HEK293 (cell line): ENCODE measurements around the gene NCOA3.
A peak's percentile ranks its signal among the peaks of the same experiment; 100 is the strongest.

Source experiments
- EGR2 ChIP-seq: fragments of 450-650 bp; formaldehyde crosslinking; IDR thresholded peaks from 2 replicates; pipeline ENCODE4 v1.5.1; 2016; ENCODE audit warnings: low read depth, missing biosample characterization, missing genetic modification characterization
- FEZF1 ChIP-seq: fragments of 450-650 bp; formaldehyde crosslinking; IDR thresholded peaks from 2 replicates; pipeline ENCODE4 v1.5.1; 2016; ENCODE audit warnings: missing biosample characterization, missing genetic modification characterization
- KLF10 ChIP-seq: fragments of 450-650 bp; IDR thresholded peaks from 2 replicates; pipeline ENCODE4 v1.5.1; 2018; ENCODE audit warnings: missing biosample characterization, mild to moderate bottlenecking, missing genetic modification characterization
- MZF1 ChIP-seq: fragments of 450-650 bp; formaldehyde crosslinking; IDR thresholded peaks from 2 replicates; pipeline ENCODE4 v1.5.1; 2017; ENCODE audit warnings: missing biosample characterization, missing genetic modification characterization, borderline replicate concordance
- REPIN1 ChIP-seq: fragments of 450-650 bp; formaldehyde crosslinking; IDR thresholded peaks from 2 replicates; pipeline ENCODE4 v1.5.1; 2017; ENCODE audit warnings: missing biosample characterization, missing genetic modification characterization, low read depth
- SCRT2 ChIP-seq: fragments of 450-650 bp; formaldehyde crosslinking; IDR thresholded peaks from 2 replicates; pipeline ENCODE4 v1.5.1; 2016; ENCODE audit warnings: missing biosample characterization, missing genetic modification characterization
- SP7 ChIP-seq: fragments of 450-650 bp; formaldehyde crosslinking; IDR thresholded peaks from 2 replicates; pipeline ENCODE4 v1.5.1; 2016; ENCODE audit warnings: missing biosample characterization, missing genetic modification characterization
- TRIM28 ChIP-seq: IDR thresholded peaks from 2 replicates; pipeline ENCODE4 v1.6.1; 2011; ENCODE audit warnings: low read length, control low read depth, borderline replicate concordance
- YY2 ChIP-seq: fragments of 450-650 bp; formaldehyde crosslinking; IDR thresholded peaks from 2 replicates; pipeline ENCODE4 v1.5.1; 2016; ENCODE audit warnings: missing biosample characterization, missing genetic modification characterization
- ZBTB17 ChIP-seq: fragments of 450-650 bp; formaldehyde crosslinking; IDR thresholded peaks from 2 replicates; pipeline ENCODE4 v1.5.1; 2016; ENCODE audit warnings: missing biosample characterization, missing genetic modification characterization
- ZNF112 ChIP-seq: fragments of 450-650 bp; formaldehyde crosslinking; IDR thresholded peaks from 2 replicates; pipeline ENCODE4 v1.5.0; 2017; ENCODE audit warnings: missing biosample characterization, missing genetic modification characterization
- ZNF146 ChIP-seq: fragments of 450-650 bp; formaldehyde crosslinking; IDR thresholded peaks from 2 replicates; pipeline ENCODE4 v1.5.1; 2016; ENCODE audit warnings: missing biosample characterization, missing genetic modification characterization
- ZNF175 ChIP-seq: fragments of 450-650 bp; formaldehyde crosslinking; IDR thresholded peaks from 2 replicates; pipeline ENCODE4 v1.5.1; 2016; ENCODE audit warnings: missing biosample characterization, missing genetic modification characterization
- ZNF202 ChIP-seq: fragments of 450-650 bp; formaldehyde crosslinking; IDR thresholded peaks from 2 replicates; pipeline ENCODE4 v1.5.1; 2016; ENCODE audit warnings: missing biosample characterization, missing genetic modification characterization, borderline replicate concordance
- ZNF239 ChIP-seq: fragments of 450-650 bp; formaldehyde crosslinking; IDR thresholded peaks from 2 replicates; pipeline ENCODE4 v1.5.1; 2016; ENCODE audit warnings: missing biosample characterization, missing genetic modification characterization
- ZNF366 ChIP-seq: fragments of 450-650 bp; formaldehyde crosslinking; conservative IDR thresholded peaks from 2 replicates; pipeline ENCODE4 v1.5.1; 2016; ENCODE audit warnings: missing biosample characterization, missing genetic modification characterization
- ZNF394 ChIP-seq: fragments of 450-650 bp; formaldehyde crosslinking; IDR thresholded peaks from 2 replicates; pipeline ENCODE4 v1.5.1; 2016; ENCODE audit warnings: missing biosample characterization, missing genetic modification characterization, mild to moderate bottlenecking, moderate library complexity, borderline replicate concordance
- ZNF544 ChIP-seq: fragments of 450-650 bp; formaldehyde crosslinking; IDR thresholded peaks from 2 replicates; pipeline ENCODE4 v1.5.0; 2017; ENCODE audit warnings: missing biosample characterization, missing genetic modification characterization
- ZNF558 ChIP-seq: fragments of 450-650 bp; formaldehyde crosslinking; IDR thresholded peaks from 2 replicates; pipeline ENCODE4 v1.5.1; 2016; ENCODE audit warnings: missing biosample characterization, missing genetic modification characterization
- ZNF560 ChIP-seq: fragments of 450-650 bp; formaldehyde crosslinking; IDR thresholded peaks from 2 replicates; pipeline ENCODE4 v1.5.1; 2017; ENCODE audit warnings: missing biosample characterization, missing genetic modification characterization, borderline replicate concordance
- TF ChIP-seq, protein P1 (sequence below): fragments of 450-650 bp; formaldehyde crosslinking; IDR thresholded peaks from 2 replicates; pipeline ENCODE4 v1.5.1; 2017; ENCODE audit warnings: missing biosample characterization, mild to moderate bottlenecking, missing genetic modification characterization, moderate library complexity
- TF ChIP-seq, protein P2 (sequence below): fragments of 450-650 bp; formaldehyde crosslinking; IDR thresholded peaks from 2 replicates; pipeline ENCODE4 v1.5.1; 2016; ENCODE audit warnings: missing biosample characterization, missing genetic modification characterization, borderline replicate concordance
- TF ChIP-seq, protein P3 (sequence below): fragments of 450-650 bp; formaldehyde crosslinking; IDR thresholded peaks from 2 replicates; pipeline ENCODE4 v1.5.1; 2016; ENCODE audit warnings: missing biosample characterization, missing genetic modification characterization, low read depth
- TF ChIP-seq, protein P4 (sequence below): fragments of 450-650 bp; IDR thresholded peaks from 2 replicates; pipeline ENCODE4 v1.5.1; 2018; ENCODE audit warnings: missing biosample characterization, mild to moderate bottlenecking, missing genetic modification characterization
- TF ChIP-seq, protein P5 (sequence below): fragments of 450-650 bp; formaldehyde crosslinking; IDR thresholded peaks from 2 replicates; pipeline ENCODE4 v1.5.1; 2016; ENCODE audit warnings: missing biosample characterization, missing genetic modification characterization
- TF ChIP-seq, protein P6 (sequence below): fragments of 450-650 bp; formaldehyde crosslinking; IDR thresholded peaks from 2 replicates; pipeline ENCODE4 v1.5.1; 2016; ENCODE audit warnings: missing biosample characterization, missing genetic modification characterization

Gene NCOA3

DNA sequence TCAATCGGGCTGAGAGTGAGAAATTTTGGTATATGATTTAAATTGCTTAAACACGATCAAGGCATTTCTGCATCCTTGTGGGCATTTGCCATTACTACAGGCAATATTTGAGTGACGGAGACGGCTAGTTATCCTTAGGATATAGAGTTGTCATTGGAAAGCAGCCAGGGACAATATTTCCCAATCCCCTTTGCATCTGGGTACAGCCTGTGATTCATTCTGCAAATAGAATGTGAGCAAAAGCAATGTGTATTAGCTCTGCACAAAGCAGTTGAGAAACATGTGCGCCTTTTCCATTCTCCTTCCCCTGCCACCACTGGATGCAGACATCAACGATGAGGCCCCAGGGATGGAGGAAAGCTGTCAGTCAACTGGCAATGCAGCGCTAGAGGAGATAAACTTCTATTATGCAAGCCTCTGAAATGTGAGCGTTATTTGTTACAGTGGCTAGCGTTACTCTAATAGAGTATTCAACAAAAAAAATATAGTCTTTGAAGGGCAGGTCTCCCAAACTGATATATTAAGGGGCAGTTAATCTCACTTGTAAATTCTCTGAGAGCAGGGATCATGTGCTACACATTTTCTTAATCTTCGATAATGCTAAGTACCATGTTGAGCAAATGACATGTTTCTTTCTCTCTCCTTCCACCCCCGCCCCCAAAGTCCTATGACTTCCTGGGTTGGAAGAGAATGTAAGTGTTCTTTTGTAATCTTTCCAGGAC lies 37.1 kb upstream of the NCOA3 start (continued):
- TF ChIP-seq SCRT2 (tag by site-specific recombination): no peak
- peak; percentile 51; the same call in 1 of the 2 replicates for TF ChIP-seq ZNF558 (tag by site-specific recombination)
- peak; percentile 56; the same call in 1 of the 2 replicates for TF ChIP-seq TRIM28
- TF ChIP-seq, protein P1, sequence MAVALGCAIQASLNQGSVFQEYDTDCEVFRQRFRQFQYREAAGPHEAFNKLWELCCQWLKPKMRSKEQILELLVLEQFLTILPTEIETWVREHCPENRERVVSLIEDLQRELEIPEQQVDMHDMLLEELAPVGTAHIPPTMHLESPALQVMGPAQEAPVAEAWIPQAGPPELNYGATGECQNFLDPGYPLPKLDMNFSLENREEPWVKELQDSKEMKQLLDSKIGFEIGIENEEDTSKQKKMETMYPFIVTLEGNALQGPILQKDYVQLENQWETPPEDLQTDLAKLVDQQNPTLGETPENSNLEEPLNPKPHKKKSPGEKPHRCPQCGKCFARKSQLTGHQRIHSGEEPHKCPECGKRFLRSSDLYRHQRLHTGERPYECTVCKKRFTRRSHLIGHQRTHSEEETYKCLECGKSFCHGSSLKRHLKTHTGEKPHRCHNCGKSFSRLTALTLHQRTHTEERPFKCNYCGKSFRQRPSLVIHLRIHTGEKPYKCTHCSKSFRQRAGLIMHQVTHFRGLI (tag by site-specific recombination): no peak
- no peak for TF ChIP-seq KLF10 (tag by site-specific recombination)
- TF ChIP-seq, protein P2, sequence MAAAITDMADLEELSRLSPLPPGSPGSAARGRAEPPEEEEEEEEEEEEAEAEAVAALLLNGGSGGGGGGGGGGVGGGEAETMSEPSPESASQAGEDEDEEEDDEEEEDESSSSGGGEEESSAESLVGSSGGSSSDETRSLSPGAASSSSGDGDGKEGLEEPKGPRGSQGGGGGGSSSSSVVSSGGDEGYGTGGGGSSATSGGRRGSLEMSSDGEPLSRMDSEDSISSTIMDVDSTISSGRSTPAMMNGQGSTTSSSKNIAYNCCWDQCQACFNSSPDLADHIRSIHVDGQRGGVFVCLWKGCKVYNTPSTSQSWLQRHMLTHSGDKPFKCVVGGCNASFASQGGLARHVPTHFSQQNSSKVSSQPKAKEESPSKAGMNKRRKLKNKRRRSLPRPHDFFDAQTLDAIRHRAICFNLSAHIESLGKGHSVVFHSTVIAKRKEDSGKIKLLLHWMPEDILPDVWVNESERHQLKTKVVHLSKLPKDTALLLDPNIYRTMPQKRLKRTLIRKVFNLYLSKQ (tag by site-specific recombination): no peak
- TF ChIP-seq ZNF560: no peak
- no peak for TF ChIP-seq ZNF394
- TF ChIP-seq ZNF544 (tag by site-specific recombination): no peak
- no peak for TF ChIP-seq ZNF146 (tag by site-specific recombination)
- TF ChIP-seq ZNF202 (tag by site-specific recombination): no peak
- no peak for TF ChIP-seq EGR2 (tag by site-specific recombination)
- 0 out of 2 replicates have a peak, but pooled peaks have one; percentile 49 for TF ChIP-seq FEZF1 (tag by site-specific recombination)
- TF ChIP-seq REPIN1 (tag by site-specific recombination): no peak
- TF ChIP-seq ZNF239 (tag by site-specific recombination): no peak
- no peak; the same call in 1 of the 2 replicates for TF ChIP-seq ZNF366
- peak; percentile 62 for TF ChIP-seq SP7 (tag by site-specific recombination)
- no peak for TF ChIP-seq ZNF175 (tag by site-specific recombination)
- TF ChIP-seq, protein P3, sequence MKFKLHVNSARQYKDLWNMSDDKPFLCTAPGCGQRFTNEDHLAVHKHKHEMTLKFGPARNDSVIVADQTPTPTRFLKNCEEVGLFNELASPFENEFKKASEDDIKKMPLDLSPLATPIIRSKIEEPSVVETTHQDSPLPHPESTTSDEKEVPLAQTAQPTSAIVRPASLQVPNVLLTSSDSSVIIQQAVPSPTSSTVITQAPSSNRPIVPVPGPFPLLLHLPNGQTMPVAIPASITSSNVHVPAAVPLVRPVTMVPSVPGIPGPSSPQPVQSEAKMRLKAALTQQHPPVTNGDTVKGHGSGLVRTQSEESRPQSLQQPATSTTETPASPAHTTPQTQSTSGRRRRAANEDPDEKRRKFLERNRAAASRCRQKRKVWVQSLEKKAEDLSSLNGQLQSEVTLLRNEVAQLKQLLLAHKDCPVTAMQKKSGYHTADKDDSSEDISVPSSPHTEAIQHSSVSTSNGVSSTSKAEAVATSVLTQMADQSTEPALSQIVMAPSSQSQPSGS (tag by site-specific recombination): no peak
- TF ChIP-seq, protein P4, sequence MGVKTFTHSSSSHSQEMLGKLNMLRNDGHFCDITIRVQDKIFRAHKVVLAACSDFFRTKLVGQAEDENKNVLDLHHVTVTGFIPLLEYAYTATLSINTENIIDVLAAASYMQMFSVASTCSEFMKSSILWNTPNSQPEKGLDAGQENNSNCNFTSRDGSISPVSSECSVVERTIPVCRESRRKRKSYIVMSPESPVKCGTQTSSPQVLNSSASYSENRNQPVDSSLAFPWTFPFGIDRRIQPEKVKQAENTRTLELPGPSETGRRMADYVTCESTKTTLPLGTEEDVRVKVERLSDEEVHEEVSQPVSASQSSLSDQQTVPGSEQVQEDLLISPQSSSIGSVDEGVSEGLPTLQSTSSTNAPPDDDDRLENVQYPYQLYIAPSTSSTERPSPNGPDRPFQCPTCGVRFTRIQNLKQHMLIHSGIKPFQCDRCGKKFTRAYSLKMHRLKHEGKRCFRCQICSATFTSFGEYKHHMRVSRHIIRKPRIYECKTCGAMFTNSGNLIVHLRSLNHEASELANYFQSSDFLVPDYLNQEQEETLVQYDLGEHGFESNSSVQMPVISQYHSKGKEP (tag by site-specific recombination): peak; percentile 63
- peak; percentile 93 for TF ChIP-seq ZBTB17
- TF ChIP-seq MZF1: peak; percentile 94
- TF ChIP-seq, protein P5, sequence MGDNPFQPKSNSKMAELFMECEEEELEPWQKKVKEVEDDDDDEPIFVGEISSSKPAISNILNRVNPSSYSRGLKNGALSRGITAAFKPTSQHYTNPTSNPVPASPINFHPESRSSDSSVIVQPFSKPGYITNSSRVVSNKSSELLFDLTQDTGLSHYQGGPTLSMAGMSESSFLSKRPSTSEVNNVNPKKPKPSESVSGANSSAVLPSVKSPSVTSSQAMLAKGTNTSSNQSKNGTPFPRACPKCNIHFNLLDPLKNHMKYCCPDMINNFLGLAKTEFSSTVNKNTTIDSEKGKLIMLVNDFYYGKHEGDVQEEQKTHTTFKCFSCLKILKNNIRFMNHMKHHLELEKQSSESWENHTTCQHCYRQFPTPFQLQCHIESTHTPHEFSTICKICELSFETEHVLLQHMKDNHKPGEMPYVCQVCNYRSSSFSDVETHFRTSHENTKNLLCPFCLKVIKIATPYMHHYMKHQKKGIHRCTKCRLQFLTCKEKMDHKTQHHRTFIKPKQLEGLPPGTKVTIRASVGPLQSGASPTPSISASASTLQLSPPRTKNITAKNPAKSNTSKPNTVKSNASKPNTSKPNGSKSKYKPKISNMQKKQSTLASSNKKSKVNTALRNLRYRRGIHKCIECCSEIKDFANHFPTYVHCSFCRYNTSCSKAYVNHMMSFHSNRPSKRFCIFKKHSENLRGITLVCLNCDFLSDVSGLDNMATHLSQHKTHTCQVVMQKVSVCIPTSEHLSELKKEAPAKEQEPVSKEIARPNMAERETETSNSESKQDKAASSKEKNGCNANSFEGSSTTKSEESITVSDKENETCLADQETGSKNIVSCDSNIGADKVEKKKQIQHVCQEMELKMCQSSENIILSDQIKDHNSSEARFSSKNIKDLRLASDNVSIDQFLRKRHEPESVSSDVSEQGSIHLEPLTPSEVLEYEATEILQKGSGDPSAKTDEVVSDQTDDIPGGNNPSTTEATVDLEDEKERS (tag by site-specific recombination): no peak
- TF ChIP-seq, protein P6, sequence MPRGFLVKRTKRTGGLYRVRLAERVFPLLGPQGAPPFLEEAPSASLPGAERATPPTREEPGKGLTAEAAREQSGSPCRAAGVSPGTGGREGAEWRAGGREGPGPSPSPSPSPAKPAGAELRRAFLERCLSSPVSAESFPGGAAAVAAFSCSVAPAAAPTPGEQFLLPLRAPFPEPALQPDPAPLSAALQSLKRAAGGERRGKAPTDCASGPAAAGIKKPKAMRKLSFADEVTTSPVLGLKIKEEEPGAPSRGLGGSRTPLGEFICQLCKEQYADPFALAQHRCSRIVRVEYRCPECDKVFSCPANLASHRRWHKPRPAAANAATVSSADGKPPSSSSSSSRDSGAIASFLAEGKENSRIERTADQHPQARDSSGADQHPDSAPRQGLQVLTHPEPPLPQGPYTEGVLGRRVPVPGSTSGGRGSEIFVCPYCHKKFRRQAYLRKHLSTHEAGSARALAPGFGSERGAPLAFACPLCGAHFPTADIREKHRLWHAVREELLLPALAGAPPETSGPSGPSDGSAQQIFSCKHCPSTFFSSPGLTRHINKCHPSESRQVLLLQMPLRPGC (tag by site-specific recombination): 0 out of 2 replicates have a peak, but pooled peaks have one; percentile 19
- TF ChIP-seq ZNF112: no peak
- TF ChIP-seq YY2 (tag by site-specific recombination): no peak
